BLaER1 (cell line): ENCODE results near the gene RPS29.
"Not testable (repeated sequence)": the region's sequence is repeated elsewhere in the genome, so short reads cannot be mapped to it uniquely, and the experiment has no call there.

Source experiments
- H3K27ac ChIP-seq: shearing (Covaris generic); formaldehyde crosslinking; 2 replicates; pipeline ENCODE4 v1.8.1; 2022
- H3K27me3 ChIP-seq: shearing (Covaris generic); formaldehyde crosslinking; 2 replicates; pipeline ENCODE4 v1.8.1; 2022
- H3K36me3 ChIP-seq: shearing (Covaris generic); formaldehyde crosslinking; 2 replicates; pipeline ENCODE4 v1.8.1; 2022
- H3K4me1 ChIP-seq: shearing (Covaris generic); formaldehyde crosslinking; 2 replicates; pipeline ENCODE4 v1.8.1; 2022
- H3K4me2 ChIP-seq: shearing (Covaris generic); formaldehyde crosslinking; 2 replicates; pipeline ENCODE4 v1.8.1; 2022
- H3K4me3 ChIP-seq: shearing (Covaris generic); formaldehyde crosslinking; 2 replicates; pipeline ENCODE4 v1.8.1; 2022
- H3K9ac ChIP-seq: shearing (Covaris generic); formaldehyde crosslinking; 2 replicates; pipeline ENCODE4 v1.8.1; 2022
- H3K9me3 ChIP-seq: shearing (Covaris generic); formaldehyde crosslinking; 2 replicates; pipeline ENCODE4 v1.8.1; 2022
- H4K20me1 ChIP-seq: shearing (Covaris generic); formaldehyde crosslinking; 2 replicates; pipeline ENCODE4 v1.8.1; 2022
- Cebpa-rat ChIP-seq: shearing (Covaris generic); IDR thresholded peaks from 2 replicates; pipeline ENCODE4 v1.8.1; 2022

Gene RPS29

DNA sequence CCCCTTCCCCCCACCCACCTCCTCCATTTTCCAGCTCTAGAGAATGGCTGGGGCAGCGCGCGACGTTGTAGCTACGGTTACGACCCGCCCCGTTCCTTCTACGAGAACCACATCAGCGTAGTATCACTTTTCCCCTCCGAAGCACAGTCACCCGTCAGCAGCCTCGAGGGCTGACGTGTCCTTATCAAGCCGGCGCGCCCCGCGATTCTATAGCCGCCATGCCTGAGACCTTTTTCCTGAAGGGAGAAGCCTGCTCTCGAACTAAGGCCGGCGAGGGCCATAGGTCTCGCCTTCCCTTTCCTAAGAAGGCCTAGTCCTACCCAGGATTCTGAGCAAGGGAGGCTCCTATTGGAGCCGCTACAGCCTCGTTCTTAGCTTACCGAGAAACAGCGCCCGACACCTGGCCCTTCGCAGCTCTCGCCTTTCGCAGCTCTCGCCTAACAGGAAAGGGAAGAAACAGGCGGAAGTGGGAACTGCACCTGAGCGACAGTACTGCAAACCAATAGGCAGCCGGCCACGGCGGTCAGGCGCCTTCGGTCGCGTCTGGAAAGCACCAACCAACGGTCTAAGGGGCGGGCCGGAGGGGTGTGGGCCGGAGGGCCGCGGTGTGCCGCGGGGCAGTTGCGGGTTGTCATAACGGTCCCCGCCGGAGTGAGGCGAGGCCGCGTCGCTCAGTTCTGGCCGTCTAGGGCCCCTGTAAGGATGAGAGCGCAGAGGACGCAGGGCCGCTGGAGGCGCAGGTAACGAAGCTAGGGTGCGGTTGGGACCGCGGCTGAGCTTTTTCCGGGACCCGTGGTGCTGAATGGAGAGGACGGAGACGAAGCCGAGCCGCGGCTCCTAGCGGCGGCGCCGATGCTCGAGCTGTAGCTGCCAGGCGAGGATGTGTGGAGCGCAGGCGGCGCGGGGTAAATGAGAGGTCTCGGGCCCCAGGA lies 34.3 kb upstream of the RPS29 start, which contains the start of the genes MGAT2 and RPL36AL:
TSS of gene MGAT2 (plus strand) at position 618 of the 932 bp plus-strand sequence. CDS start 470 bp downstream, outside the sequence.
TSS of gene RPL36AL (minus strand) at position 445 of the 932 bp plus-strand sequence. CDS start 1,522 bp downstream, outside the sequence.
- Histone ChIP-seq H3K4me2 (peak within 1 kb of the TSS; percentile 94), H4K20me1 (peaks cover 91% of the 10 kb centered on the region), H3K27me3 (no peaks in the 10 kb centered on the region), H3K4me1 (peaks cover 61% of the 10 kb centered on the region), H3K36me3 (peaks cover 50% of the 10 kb centered on the region), H3K27ac (peak within 1 kb of the TSS; percentile 95), H3K9ac (peak within 1 kb of the TSS; percentile 96), H3K4me3 (peak within 1 kb of the TSS; percentile 85), H3K9me3 (no peaks in the 10 kb centered on the region)
- no peak for TF ChIP-seq Cebpa-rat

DNA sequence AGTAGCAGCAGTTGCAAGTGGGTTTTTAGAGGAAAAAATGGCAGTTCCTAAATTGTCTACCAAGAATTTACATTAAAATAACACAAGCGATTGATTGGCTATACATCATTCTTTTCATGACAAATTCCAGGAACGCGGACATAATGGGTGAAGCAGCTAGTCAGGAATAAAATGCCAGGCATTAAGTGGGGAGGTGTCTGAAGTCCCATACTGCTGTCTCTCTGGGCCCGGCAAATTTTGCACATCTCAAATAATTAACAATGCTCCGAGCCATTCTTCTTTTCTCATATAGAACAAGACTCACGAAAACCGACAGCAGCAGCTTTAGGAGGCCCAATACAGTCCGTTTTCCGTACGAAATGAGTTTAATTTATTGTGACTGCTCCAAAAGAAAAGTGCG lies 33.5 kb upstream of the RPS29 start:
- peak overlapping the region; percentile 89 for H3K4me2 ChIP-seq
- H3K4me3 ChIP-seq: peak overlapping the region; percentile 85
- peaks cover 57% of the 10 kb centered on the region for H3K36me3 ChIP-seq
- peaks cover 84% of the 10 kb centered on the region for H4K20me1 ChIP-seq
- no peak for TF ChIP-seq Cebpa-rat
- H3K9ac ChIP-seq: peak overlapping the region; percentile 96
- H3K27ac ChIP-seq: peak overlapping the region; percentile 95
- peaks cover 61% of the 10 kb centered on the region for H3K4me1 ChIP-seq
- H3K9me3 ChIP-seq: no peaks in the 10 kb centered on the region
- no peaks in the 10 kb centered on the region for H3K27me3 ChIP-seq

DNA sequence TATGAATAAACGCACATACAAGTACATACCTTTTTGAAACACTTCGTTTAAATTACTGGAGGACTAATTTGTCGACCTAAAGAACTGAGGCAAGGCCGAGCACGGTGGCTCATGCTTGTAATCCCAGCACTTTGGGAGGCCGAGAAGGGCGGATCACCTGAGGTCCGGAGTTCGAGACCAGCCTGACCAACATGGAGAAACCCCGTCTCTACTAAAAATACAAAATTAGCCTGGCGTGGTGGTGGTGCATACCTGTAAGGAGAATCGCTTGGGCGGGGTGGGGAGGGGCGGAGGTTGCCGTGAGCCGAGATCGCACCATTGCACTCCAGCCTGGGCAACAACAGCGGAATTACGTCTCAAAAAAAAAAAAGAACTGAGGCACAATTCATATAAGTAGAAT lies 33.1 kb upstream of the RPS29 start:
- H3K9me3 ChIP-seq, H3K27me3 ChIP-seq: not testable (repeated sequence)
- Histone ChIP-seq H4K20me1 (peaks cover 80% of the 10 kb centered on the region), H3K36me3 (peaks cover 55% of the 10 kb centered on the region), H3K27ac (0 out of 2 replicates have a peak overlapping the region, but pooled peaks have one; percentile 95), H3K4me1 (peaks cover 57% of the 10 kb centered on the region), H3K4me2 (peak overlapping the region; percentile 89), H3K4me3 (peak overlapping the region; percentile 85), H3K9ac (peak overlapping the region; percentile 96)

DNA sequence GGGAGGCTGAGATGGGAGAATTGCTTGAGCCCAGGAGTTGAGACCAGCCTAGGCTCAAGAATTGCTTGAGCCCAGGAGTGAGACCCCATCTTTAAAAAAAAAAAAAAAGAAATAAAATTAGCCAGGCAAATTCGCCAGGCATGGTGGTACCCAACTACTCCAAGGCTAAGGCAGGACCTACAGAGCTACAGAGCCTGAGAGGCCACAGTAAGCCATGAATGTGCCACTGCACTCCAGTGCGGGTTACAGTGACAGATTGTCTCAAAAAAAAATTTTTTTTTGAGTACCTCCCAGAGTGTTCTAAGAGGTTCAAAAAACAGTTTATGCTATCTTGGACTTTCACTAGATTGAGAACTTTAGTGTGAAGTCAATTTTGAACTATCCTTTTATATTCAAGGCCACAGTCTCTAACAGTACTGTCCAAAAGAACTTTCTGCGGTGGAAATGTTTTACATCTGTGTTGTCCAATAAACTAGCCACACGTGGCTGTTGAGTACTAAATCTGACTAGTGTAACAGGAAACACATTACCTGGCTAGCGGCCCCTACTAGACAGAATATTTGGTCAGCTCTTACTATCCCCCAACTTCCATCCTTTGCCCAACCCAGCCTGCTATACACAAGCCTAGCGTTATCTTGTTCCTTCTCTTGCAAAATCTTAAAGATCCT lies 31.8 kb upstream of the RPS29 start:
- Histone ChIP-seq H3K27ac (no peak overlapping the region), H4K20me1 (peaks cover 67% of the 10 kb centered on the region), H3K4me3 (no peak overlapping the region), H3K9ac (no peak overlapping the region), H3K4me1 (peaks cover 44% of the 10 kb centered on the region), H3K36me3 (peaks cover 49% of the 10 kb centered on the region), H3K4me2 (peak overlapping the region; percentile 89), H3K9me3 (no peaks in the 10 kb centered on the region), H3K27me3 (no peaks in the 10 kb centered on the region)
- no peak for TF ChIP-seq Cebpa-rat

DNA sequence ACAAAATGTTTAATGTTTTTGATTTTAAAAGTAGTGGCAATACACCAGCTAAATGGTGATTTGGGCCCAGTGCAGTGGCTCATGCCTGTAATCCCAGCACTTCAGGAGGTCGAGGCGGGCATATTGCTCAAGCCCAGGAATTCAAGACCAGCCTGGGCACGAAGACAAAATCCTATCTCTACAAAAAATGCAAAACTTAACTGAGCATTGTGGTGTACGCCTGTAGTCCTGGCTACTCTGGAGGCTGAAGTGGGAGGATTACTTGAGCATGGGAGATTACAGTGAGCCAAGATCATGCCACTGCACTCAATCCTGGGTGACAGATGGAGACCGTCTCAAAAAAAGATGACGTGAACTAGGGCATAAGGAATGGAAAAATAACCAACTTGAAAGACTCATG lies 29.6 kb upstream of the RPS29 start:
- Histone ChIP-seq H3K9me3 (no peaks in the 10 kb centered on the region), H4K20me1 (peaks cover 47% of the 10 kb centered on the region), H3K27me3 (no peaks in the 10 kb centered on the region), H3K4me2 (no peak overlapping the region), H3K4me3 (no peak overlapping the region), H3K9ac (no peak overlapping the region), H3K36me3 (peaks cover 60% of the 10 kb centered on the region), H3K27ac (no peak overlapping the region), H3K4me1 (peaks cover 27% of the 10 kb centered on the region)
- no peak for TF ChIP-seq Cebpa-rat

DNA sequence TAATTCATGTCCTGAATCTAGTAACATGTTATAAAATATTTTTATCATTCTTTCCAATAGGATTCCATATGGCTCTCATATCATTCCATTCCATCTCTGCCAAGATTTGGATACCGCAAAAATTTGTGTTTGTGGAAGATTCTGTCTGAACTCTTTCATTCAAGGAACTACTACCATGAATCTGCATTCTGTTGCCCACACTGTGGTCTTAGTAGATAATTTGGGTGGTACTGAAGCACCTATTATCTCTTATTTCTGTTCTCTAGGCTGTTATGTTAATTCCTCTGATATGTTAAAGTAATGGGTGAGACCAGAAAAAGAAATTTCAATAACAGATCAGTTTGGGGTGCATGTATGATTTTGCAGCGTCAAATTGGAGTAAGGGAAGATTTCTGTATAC lies 28.0 kb upstream of the RPS29 start:
- no peaks in the 10 kb centered on the region for H3K27me3 ChIP-seq
- H4K20me1 ChIP-seq: peaks cover 36% of the 10 kb centered on the region
- H3K36me3 ChIP-seq: peaks cover 74% of the 10 kb centered on the region
- no peak for TF ChIP-seq Cebpa-rat
- no peak overlapping the region for H3K4me2 ChIP-seq
- H3K9me3 ChIP-seq: no peaks in the 10 kb centered on the region
- H3K4me1 ChIP-seq: peaks cover 22% of the 10 kb centered on the region
- H3K27ac ChIP-seq: no peak overlapping the region
- no peak overlapping the region for H3K9ac ChIP-seq
- no peak overlapping the region for H3K4me3 ChIP-seq

DNA sequence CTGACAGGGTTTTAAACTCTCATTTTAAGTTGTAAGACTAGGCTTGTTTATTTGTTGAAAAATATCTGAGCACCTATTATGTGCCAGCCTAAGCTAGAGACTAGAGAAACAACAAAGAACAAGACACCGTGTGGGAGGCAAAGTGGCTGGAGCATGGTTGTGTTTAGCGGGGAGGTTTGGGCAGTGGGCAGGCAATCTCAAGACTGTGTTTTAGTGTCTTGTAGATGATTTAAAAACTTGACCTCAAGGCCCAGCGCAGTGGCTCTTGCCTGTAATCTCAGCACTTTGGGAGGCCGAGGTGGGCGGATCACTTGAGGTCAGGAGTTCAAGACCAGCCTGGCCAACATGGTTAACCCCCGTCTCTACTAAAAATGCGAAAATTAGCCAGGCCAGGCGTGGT lies 26.5 kb upstream of the RPS29 start:
- no peaks in the 10 kb centered on the region for H3K27me3 ChIP-seq
- H3K9ac ChIP-seq: no peak overlapping the region
- no peak overlapping the region for H3K4me3 ChIP-seq
- H3K4me1 ChIP-seq: peaks cover 7% of the 10 kb centered on the region
- H3K4me2 ChIP-seq: no peak overlapping the region
- no peak overlapping the region for H3K27ac ChIP-seq
- TF ChIP-seq Cebpa-rat: no peak
- peaks cover 21% of the 10 kb centered on the region for H4K20me1 ChIP-seq
- H3K9me3 ChIP-seq: no peaks in the 10 kb centered on the region
- H3K36me3 ChIP-seq: peaks cover 74% of the 10 kb centered on the region

DNA sequence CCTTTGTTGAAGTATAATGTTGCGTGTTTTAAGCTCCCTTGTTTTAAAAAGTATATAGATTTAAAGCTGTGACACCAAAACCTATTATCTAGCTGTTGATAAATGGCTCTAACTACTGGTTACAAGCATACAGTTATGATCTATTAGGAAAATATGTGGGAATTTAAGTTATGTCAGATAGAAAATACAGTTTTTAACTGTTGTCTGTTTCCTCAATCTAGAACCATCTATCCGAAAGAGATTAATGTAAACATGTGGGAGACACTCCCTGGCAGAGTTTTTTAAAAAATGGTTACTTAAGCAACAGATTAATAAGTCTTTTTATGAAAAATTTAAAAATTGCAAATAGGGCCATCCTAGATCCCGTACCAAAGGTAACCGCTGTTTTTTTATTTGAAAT lies 26.1 kb upstream of the RPS29 start:
- Histone ChIP-seq H3K27me3 (no peaks in the 10 kb centered on the region), H3K9me3 (no peaks in the 10 kb centered on the region), H3K9ac (no peak overlapping the region), H3K4me2 (no peak overlapping the region), H4K20me1 (peaks cover 16% of the 10 kb centered on the region), H3K4me1 (peaks cover 3% of the 10 kb centered on the region), H3K27ac (no peak overlapping the region), H3K36me3 (peaks cover 74% of the 10 kb centered on the region), H3K4me3 (no peak overlapping the region)
- no peak for TF ChIP-seq Cebpa-rat

DNA sequence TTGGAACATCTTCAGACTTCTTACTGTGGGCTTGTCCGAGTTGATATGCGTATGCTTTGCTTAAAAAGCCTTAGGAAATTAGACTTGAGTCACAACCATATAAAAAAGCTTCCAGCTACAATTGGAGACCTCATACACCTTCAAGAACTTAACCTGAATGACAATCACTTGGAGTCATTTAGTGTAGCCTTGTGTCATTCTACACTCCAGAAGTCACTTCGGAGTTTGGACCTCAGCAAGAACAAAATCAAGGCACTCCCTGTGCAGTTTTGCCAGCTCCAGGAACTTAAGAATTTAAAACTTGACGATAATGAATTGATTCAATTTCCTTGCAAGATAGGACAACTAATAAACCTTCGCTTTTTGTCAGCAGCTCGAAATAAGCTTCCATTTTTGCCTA lies 21.4 kb upstream of the RPS29 start:
- Histone ChIP-seq H3K9ac (no peak overlapping the region), H3K27ac (no peak overlapping the region), H3K36me3 (peaks cover 91% of the 10 kb centered on the region), H3K4me2 (no peak overlapping the region), H3K4me3 (no peak overlapping the region), H3K9me3 (no peaks in the 10 kb centered on the region), H3K27me3 (no peaks in the 10 kb centered on the region), H4K20me1 (no peaks in the 10 kb centered on the region), H3K4me1 (no peaks in the 10 kb centered on the region)
- TF ChIP-seq Cebpa-rat: no peak
